OCI-LY1 (cell line): ENCODE measurements around the gene PPP2R2C.

Source experiments
- CTCF ChIP-seq: fragments of 200-600 bp; sonication (generic), shearing (Covaris generic); IDR thresholded peaks from 2 replicates; pipeline ENCODE4 v1.5.1; 2017; ENCODE audit warnings: mild to moderate bottlenecking, antibody characterized with exemption, low read length, moderate library complexity, mixed read lengths
- EZH2 ChIP-seq: fragments of 200-600 bp; sonication (generic), shearing (Covaris generic); IDR thresholded peaks from 2 replicates; pipeline ENCODE4 v1.8.0; 2017; ENCODE audit warnings: borderline replicate concordance, mixed run types, mild to moderate bottlenecking, antibody characterized with exemption, low read length, moderate library complexity, mixed read lengths

GRCh38 chr4:6452116-6452896, 20.1 kb downstream of the PPP2R2C start:
- TF ChIP-seq CTCF (no peak), EZH2 (no peak)
